Measurements from ENCODE around the gene ADAP1.

- no peak for TF ChIP-seq CTCF (IDR thresholded peaks at IDR 0.05 in 2 of 3, conservative IDR thresholded peaks at IDR 0.05 in 1 of 3; ENCODE audit: borderline replicate concordance in 1 of 3, insufficient read depth in 1 of 3, low read depth in 2 of 3, low read length in 2 of 3)
- no peak for TF ChIP-seq POLR2AphosphoS5 (IDR thresholded peaks at IDR 0.05; ENCODE audit: low read depth, low read length)
- TF ChIP-seq POLR2A (IDR thresholded peaks at IDR 0.05; ENCODE audit: borderline replicate concordance, extremely low read depth, insufficient read depth, insufficient read length), result no peak
- TF ChIP-seq ZBTB33 (IDR thresholded peaks at IDR 0.05; ENCODE audit: extremely low read depth, insufficient replicate concordance, low read length), result no peak
- no peak for TF ChIP-seq EZH2phosphoT487 (IDR thresholded peaks at IDR 0.05; ENCODE audit: borderline replicate concordance)
- no peak for TF ChIP-seq REST (IDR thresholded peaks at IDR 0.05; ENCODE audit: low read depth)
- no peak for TF ChIP-seq TCF7L2 (IDR thresholded peaks at IDR 0.05; ENCODE audit: borderline replicate concordance, extremely low read depth, insufficient read depth, insufficient read length)
- TF ChIP-seq ATF3 (IDR thresholded peaks at IDR 0.05), result no peak
Observed at GRCh38 chr7:886626-887487, 67.6 kb downstream of the ADAP1 start.
